Ovary (tissue), 9 donors: ENCODE measurements around the gene MFNG. TPM values are rescaled to one million over a fixed set of nuclear protein-coding genes. Genes with fewer than 3 reads are reported as not detected.
A peak's percentile ranks its signal among the peaks of the same experiment; 100 is the strongest.

ENCODE experiments used
- DNase-seq, 5 donors: peaks; one replicate each; pipeline ENCODE4 v3.0.0-alpha.2; 2019 to 2020
- H3K27ac ChIP-seq, 2 donors: fragments of 200-600 bp; one replicate each; pipeline versions ENCODE4 v1.5.1 to v1.8.0; 2019 to 2022
- H3K27me3 ChIP-seq: fragments of 200-600 bp; one replicate; pipeline ENCODE4 v1.8.0; 2022
- H3K36me3 ChIP-seq: fragments of 200-600 bp; sonication (generic); one replicate; pipeline ENCODE4 v1.5.1; 2019
- H3K4me1 ChIP-seq: one replicate; pipeline ENCODE4 v1.8.1; 2013; ENCODE audit warnings: mild to moderate bottlenecking, moderate library complexity; ENCODE audit not compliant: insufficient read depth
- H3K4me3 ChIP-seq: fragments of 200-600 bp; sonication (generic); one replicate; pipeline ENCODE4 v1.5.1; 2017
- H3K9me3 ChIP-seq, 2 donors: fragments of 200-600 bp in 1 of 2; sonication (generic) in 1 of 2; one replicate each; pipeline versions ENCODE4 v1.5.1 to v1.8.1; 2013 to 2019; ENCODE audit warnings: mild to moderate bottlenecking in 1 of 2, moderate library complexity in 1 of 2
- EP300 ChIP-seq: sonication (generic); formaldehyde crosslinking; IDR thresholded peaks from one replicate; pipeline ENCODE4 v1.6.1; 2017; ENCODE audit warnings: antibody characterized with exemption
- POLR2A ChIP-seq: fragments of 450-650 bp; IDR thresholded peaks from one replicate; pipeline ENCODE4 v1.6.1; 2017; ENCODE audit warnings: antibody characterized with exemption, mild to moderate bottlenecking, moderate library complexity
- WGBS, 3 donors: extraction: QIAGEN DNeasy Blood & Tissue Kit in 1 of 3; methylation state at CpG; one replicate each; pipeline versions ENCODE4 v1.1.5 to v1.1.7; 2013 to 2017; 5-methylcytosine and 5-hydroxymethylcytosine counted together
- intact Hi-C, 4 donors: fragments of 100-400 bp; cut with DNase I; formaldehyde crosslinking; loops; one replicate each; pipeline versions ENCODE4 v1.11.0 to v1.15.1; 2022 to 2023
- polyA plus RNA-seq, 2 donors: library from polyadenylated mRNA; stranded (reverse); fragments of 200-250 nt in 1 of 2; fragments of 350-450 nt in 1 of 2; fragmentation: Illumina TruSeq in 1 of 2; extraction: RNeasy Lipid Tissue Mini Kit (QIAGEN cat#74804) in 1 of 2; gene quantifications; one replicate each; pipeline ENCODE4 v1.2.3, GENCODE V29; 2013 to 2014
- total RNA-seq, 7 donors: library from RNA; depleted of rRNA in 2 of 7; stranded (reverse); fragments of >200 nt in 2 of 7; fragmentation: NEBNext Ultra II Directional in 3 of 7; extraction: Animal tissue kit (Norgen Biotek cat#: 25700) in 3 of 7; gene quantifications; one replicate each; pipeline versions ENCODE4 v1.1.0 to v1.2.4, GENCODE V29; 2016 to 2023
- TF ChIP-seq, protein P1 (sequence below), 3 donors: fragments of 450-650 bp in 2 of 3; fragments of 200-600 bp in 1 of 3; IDR thresholded peaks; one replicate each; pipeline versions ENCODE4 v1.5.1 to v1.8.0; 2016 to 2022; ENCODE audit warnings: antibody characterized with exemption in 3 of 3, mild to moderate bottlenecking in 1 of 3
- donor health status: DM: no; HTN: no; CAD: no; lungs with moderate emphysema.
- donor health status: DM: no; HTN: no; CAD: no.
- donor health status: Bipolar disorder and iron deficiency.
- donor health status: DM: yes; HTN: yes; CAD: no.
- donor health status: DM: no; HTN: no; CAD: no.
- donor health status: DM: yes; HTN: yes; CAD: no.

MFNG gene
- total and polyA plus RNA-seq, 9 donors, result 4.4 to 11.1 (median 7.1) TPM

DNA sequence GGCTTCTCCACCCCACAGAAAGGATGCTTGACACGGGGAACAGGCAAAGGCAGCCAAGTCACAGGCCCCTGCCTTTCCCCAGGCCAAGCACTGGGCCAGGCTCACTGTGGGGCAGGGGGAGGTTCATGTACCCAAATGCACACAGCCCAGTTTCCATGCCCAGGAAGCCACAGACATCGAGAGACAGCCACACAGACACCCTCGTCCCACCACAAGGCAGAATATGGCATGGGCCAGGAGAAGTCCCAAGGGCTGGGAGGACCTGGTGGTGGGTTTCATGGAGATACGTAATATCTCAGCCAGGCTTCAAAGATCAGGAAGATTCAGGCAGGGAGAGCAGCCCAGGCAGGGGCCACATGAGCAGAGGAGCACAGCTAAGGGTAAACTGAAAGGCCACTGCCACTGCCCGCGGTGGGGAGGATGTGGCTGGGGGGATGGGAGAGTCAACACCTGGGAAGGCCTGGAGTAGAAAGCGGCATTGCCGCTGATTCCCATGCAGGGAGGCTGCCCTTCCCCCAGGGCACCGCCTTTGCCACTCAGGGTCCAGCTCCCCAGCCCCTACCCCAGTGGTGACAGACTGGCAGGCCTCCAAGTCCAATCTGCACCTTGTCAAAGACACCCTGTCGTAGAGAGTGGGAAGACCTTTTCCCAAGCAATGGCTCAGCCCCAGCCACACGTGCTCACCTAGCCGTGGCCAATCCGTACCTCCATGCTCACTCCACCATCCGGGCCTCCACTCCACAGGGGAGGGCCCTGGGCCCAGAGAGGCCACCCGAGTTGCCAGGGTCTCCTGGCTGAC lies 2.4 kb upstream of the MFNG start:
- no peak for DNase-seq
- no peak overlapping the region for H3K27ac ChIP-seq
- no peak overlapping the region for H3K4me3 ChIP-seq
- H3K27me3 ChIP-seq, result no peaks in the 10 kb centered on the region
- no peaks in the 10 kb centered on the region for H3K36me3 ChIP-seq
- no peak for TF ChIP-seq POLR2A
- TF ChIP-seq, protein P1, sequence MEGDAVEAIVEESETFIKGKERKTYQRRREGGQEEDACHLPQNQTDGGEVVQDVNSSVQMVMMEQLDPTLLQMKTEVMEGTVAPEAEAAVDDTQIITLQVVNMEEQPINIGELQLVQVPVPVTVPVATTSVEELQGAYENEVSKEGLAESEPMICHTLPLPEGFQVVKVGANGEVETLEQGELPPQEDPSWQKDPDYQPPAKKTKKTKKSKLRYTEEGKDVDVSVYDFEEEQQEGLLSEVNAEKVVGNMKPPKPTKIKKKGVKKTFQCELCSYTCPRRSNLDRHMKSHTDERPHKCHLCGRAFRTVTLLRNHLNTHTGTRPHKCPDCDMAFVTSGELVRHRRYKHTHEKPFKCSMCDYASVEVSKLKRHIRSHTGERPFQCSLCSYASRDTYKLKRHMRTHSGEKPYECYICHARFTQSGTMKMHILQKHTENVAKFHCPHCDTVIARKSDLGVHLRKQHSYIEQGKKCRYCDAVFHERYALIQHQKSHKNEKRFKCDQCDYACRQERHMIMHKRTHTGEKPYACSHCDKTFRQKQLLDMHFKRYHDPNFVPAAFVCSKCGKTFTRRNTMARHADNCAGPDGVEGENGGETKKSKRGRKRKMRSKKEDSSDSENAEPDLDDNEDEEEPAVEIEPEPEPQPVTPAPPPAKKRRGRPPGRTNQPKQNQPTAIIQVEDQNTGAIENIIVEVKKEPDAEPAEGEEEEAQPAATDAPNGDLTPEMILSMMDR (IDR thresholded peaks at IDR 0.05), result no peak
- no peak for TF ChIP-seq EP300
- no peaks in the 10 kb centered on the region for H3K9me3 ChIP-seq
- intact Hi-C loops, result loop anchor here in 1 of 4 donors (10.0 kb wide), 1 partner anchor 174 kb away; no protein-coding TSS in a partner anchor
- no peaks in the 10 kb centered on the region for H3K4me1 ChIP-seq
- WGBS, 3 donors, result 80 to 87% (median 86%) methylated on average over 15 of the region's 15 CpGs

DNA sequence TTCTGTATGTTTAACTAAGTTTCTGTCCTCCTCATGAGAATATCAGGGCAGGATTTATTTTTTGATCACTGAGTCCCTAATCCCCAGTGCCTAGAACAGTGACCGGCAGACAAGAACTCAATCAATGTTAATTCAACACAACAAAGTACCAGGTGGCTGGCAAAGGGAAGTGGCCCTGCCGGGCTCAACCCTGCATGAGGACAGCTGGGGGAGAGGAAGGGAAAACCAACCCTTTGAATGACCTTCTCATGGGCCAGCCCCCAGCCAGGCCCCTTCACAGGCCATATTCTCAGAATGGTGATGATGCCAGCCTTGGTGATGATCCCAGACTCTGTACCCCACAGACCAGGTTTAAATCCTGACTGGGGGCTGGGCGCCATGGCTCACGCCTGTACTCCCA lies 1.4 kb upstream of the MFNG start:
- no peaks in the 10 kb centered on the region for H3K9me3 ChIP-seq
- no peaks in the 10 kb centered on the region for H3K4me1 ChIP-seq
- no peaks in the 10 kb centered on the region for H3K27me3 ChIP-seq
- H3K36me3 ChIP-seq, result no peaks in the 10 kb centered on the region
- intact Hi-C loops, result loop anchor here in 1 of 4 donors (10.0 kb wide), 1 partner anchor 173 kb away; no protein-coding TSS in a partner anchor
- H3K4me3 ChIP-seq, result no peak overlapping the region
- WGBS, 3 donors, result 79 to 85% (median 80%) methylated on average over 4 of the region's 4 CpGs
- H3K27ac ChIP-seq, result no peak overlapping the region
- TF ChIP-seq, protein P1 (IDR thresholded peaks at IDR 0.05), result no peak
- TF ChIP-seq POLR2A, result no peak
- no peak for DNase-seq

DNA sequence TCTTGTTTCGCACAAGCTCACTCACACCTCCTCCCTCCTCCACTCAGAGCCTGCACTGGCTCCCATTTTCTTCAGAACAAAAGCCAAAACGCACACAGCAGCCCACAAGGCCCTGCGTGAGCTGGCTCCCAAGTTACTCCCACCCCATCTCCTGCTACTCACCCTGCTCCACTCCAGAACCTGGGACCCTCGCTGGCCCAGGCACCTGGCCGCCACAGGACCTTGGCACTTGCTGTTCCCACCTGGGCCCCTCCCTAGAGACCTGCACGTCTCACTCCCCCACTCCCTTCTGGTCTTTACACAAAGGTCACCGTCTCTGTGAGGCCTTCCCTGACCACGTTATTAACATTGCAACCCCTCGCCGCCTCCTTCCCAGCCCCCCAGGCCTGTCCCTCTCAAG lies 945 bp upstream of the MFNG start:
- 66 to 72% (median 72%) methylated on average over 10 of the region's 10 CpGs for WGBS, 3 donors
- H3K4me3 ChIP-seq, result no peak overlapping the region
- H3K27me3 ChIP-seq, result no peaks in the 10 kb centered on the region
- no peak overlapping the region for H3K27ac ChIP-seq
- no peaks in the 10 kb centered on the region for H3K4me1 ChIP-seq
- no peak for TF ChIP-seq EP300
- TF ChIP-seq, protein P1 (IDR thresholded peaks at IDR 0.05), result no peak
- TF ChIP-seq POLR2A, result no peak
- H3K36me3 ChIP-seq, result no peaks in the 10 kb centered on the region
- intact Hi-C loops, result loop anchor here in 1 of 4 donors (10.0 kb wide), 1 partner anchor 172 kb away; no protein-coding TSS in a partner anchor
- DNase-seq, result no peak
- no peaks in the 10 kb centered on the region for H3K9me3 ChIP-seq

DNA sequence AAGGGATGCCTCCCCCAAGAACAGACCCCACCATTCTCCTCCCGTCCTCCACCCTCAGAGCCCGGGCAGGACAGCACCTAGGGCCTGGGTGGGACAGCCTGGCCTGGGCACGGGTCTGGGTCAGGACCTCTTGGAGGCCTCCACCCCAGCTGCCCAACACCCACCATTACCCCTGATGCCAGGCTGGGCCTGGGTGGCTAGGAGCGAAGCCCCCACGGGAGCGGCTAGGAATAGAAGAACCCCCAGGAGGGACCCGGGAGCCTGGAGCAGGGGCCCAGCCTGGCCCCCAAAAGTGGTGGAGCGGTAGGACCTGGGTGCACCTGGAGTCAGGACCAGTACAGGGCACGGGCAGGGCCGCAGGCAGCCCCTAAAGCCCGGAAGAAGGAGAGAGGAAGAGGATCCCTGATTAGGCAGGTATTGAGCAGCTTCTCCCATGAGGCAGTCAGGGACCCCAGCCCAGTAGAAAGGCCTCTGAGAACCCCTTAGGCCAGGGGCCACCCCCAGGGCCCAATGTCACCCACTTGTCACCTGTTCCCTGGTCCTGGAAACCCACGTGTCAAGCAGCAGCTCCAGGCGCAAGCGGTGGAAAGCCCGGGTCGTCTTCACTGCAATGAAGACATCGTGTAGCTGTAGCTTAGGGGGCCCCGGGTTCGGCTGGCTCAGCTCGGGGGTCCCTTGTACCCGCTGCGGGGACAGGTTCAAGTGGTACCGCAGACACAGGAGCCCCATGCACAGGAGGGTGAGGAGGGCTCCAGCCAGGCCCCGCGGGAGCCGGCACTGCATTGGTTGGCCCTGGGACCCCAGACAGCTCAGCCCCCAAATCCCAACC lies 575 bp downstream of the MFNG start:
- intact Hi-C loops, result loop anchor here in 1 of 4 donors (10.0 kb wide), 1 partner anchor 171 kb away; no protein-coding TSS in a partner anchor
- H3K9me3 ChIP-seq, result no peaks in the 10 kb centered on the region
- WGBS, 3 donors, result 50 to 66% (median 58%) methylated on average over 26 of the region's 26 CpGs
- no peak for DNase-seq
- H3K36me3 ChIP-seq, result no peaks in the 10 kb centered on the region
- no peak overlapping the region for H3K27ac ChIP-seq
- no peaks in the 10 kb centered on the region for H3K4me1 ChIP-seq
- no peaks in the 10 kb centered on the region for H3K27me3 ChIP-seq
- peak overlapping the region; percentile 10 for H3K4me3 ChIP-seq
- TF ChIP-seq POLR2A (no peak), EP300 (no peak)
- TF ChIP-seq, protein P1 (IDR thresholded peaks at IDR 0.05), result no peak
